ENCODE results near the gene FAAP100.

Gene FAAP100

DNA sequence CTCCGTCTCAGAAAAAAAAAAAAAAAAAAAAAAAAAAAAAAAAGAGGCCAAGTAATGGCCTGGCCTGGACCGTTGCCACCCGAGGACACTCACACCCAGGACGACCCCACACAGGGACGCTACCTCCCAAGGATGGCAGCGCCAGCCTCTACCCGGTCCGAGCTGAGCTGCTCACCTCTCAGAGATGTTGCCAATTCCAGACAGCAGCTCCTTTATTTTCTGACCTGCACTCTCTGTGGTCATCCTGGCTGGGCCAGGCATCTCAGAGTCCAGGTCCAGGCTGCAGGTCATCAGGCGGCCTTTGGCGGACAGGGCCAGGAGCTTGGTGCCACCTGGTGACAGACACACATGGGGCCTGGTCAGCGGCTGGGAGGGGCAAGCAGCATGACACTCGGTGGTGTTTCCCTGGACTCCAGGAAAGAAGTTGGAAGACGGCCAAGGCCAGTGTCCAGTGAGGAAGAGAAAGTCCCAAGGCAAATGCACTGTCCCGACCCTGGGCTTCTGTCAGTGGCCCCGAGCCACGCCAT is 3.1 kb downstream of the FAAP100 start:
- no peaks in the 10 kb centered on the region for H3K9me3 ChIP-seq (ENCODE audit: control insufficient read depth, low read length)
- no peaks in the 10 kb centered on the region for H3K36me3 ChIP-seq (ENCODE audit: control insufficient read depth, insufficient read depth, low read length)
- peaks cover 19% of the 10 kb centered on the region for H3K4me1 ChIP-seq (ENCODE audit: control insufficient read depth, insufficient read depth, low read length)
- H3K4me3 ChIP-seq (ENCODE audit: low read length), result no peak overlapping the region
- H3K27me3 ChIP-seq (ENCODE audit: control insufficient read depth, insufficient read depth, low read length), result no peaks in the 10 kb centered on the region
- no peak overlapping the region for H3K9ac ChIP-seq (ENCODE audit: low read length)

DNA sequence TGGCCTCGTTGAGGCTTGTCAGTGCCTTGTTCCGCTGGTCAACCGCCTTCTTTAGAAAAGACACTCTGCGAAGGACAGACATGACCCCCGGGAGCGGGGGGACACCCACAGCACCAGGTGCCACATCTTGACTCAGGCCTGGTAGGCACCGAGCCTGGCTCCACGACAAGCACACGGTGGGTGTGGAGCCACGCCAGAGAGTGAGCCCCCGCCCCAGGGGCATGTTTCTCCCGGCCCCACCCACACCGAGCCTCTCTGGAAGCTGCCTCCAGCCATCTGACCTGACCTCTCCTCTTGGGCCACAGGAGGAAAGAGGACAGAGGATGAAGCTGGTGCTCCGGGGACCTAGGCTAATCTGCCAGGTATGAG is 4.6 kb downstream of the FAAP100 start:
- Histone ChIP-seq H3K4me3 (ENCODE audit: low read length) (no peak overlapping the region), H3K9ac (ENCODE audit: low read length) (no peak overlapping the region), H3K4me1 (ENCODE audit: control insufficient read depth, insufficient read depth, low read length) (peaks cover 9% of the 10 kb centered on the region), H3K36me3 (ENCODE audit: control insufficient read depth, insufficient read depth, low read length) (no peaks in the 10 kb centered on the region), H3K27me3 (ENCODE audit: control insufficient read depth, insufficient read depth, low read length) (no peaks in the 10 kb centered on the region), H3K9me3 (ENCODE audit: control insufficient read depth, low read length) (no peaks in the 10 kb centered on the region)

DNA sequence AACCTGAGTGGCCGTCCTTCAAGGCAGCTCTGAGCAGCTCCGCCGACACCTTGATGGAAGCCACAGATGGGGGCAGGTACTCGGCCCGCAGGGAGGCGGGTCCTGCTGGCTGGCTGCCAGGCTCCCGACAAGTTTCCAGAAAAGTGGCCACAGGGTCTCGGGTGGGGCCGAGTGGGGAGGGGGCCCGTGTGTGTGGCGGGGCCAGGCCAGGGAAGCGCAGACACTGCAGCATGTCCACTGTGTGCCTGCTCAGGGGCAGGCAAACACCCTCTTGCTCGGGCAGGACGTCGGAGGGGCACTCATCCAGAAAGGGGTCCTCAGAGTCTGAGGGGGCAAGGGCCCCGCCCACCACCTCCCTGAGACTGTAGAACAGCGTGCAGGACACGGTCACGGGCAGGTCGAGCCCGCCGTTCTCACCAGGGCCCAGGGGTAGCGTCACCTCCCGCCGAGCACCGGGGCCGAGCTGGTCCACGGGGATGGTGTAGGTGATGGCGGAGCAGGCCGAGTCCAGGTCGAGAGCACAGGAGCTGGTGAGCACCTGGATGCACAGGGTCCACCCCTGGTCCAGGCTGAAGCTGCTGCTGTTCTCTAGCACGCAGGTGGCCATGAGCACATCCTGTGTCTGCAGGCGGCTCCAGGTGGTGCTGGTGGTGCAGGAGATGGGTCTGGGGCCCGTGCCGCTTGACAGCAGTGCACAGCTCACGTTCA is 5.1 kb downstream of the FAAP100 start:
- H3K9ac ChIP-seq (ENCODE audit: low read length), result no peak overlapping the region
- H3K36me3 ChIP-seq (ENCODE audit: control insufficient read depth, insufficient read depth, low read length), result no peaks in the 10 kb centered on the region
- no peaks in the 10 kb centered on the region for H3K27me3 ChIP-seq (ENCODE audit: control insufficient read depth, insufficient read depth, low read length)
- no peaks in the 10 kb centered on the region for H3K9me3 ChIP-seq (ENCODE audit: control insufficient read depth, low read length)
- no peak overlapping the region for H3K4me3 ChIP-seq (ENCODE audit: low read length)
- H3K4me1 ChIP-seq (ENCODE audit: control insufficient read depth, insufficient read depth, low read length), result peaks cover 9% of the 10 kb centered on the region

DNA sequence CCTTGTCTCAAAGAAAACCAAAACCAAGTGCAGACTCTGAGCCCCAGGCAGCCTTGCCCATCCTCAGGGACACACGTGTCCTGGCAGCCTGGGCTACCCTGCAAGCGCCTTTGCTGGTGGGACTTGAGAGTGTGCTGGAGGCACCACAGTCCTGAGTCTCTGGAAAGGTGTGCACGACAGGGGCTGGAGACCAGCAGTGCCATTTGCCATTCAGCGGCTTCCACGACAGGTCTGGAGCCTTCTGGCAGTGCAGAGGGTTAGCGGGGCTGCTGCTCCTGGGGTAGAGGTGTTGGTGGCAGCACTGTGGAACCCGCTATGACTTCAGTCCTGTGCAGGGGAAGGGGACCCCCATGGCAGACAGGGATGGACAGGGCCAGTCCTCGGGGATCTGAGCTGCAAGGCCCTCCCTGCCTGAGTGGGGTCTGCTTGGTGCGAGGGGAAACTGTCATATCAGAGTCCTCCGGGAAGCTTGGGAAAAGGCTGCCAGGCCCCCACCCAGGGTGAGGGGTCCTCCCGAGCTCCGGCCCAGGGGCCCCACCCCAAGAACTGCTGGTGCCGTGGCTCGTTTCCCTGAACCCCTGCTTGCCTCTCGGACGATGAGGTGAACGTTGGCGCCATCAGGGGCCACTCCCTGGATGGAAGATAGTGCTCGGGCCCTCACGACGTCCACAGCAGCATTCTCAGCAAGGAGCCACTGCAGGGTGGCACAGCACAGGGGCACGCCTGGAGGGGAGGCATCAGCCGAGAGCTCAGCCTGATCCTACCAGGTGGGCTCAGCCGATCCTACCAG is 6.8 kb downstream of the FAAP100 start:
- H3K36me3 ChIP-seq (ENCODE audit: control insufficient read depth, insufficient read depth, low read length), result no peaks in the 10 kb centered on the region
- H3K27me3 ChIP-seq (ENCODE audit: control insufficient read depth, insufficient read depth, low read length), result no peaks in the 10 kb centered on the region
- H3K4me1 ChIP-seq (ENCODE audit: control insufficient read depth, insufficient read depth, low read length), result no peaks in the 10 kb centered on the region
- no peaks in the 10 kb centered on the region for H3K9me3 ChIP-seq (ENCODE audit: control insufficient read depth, low read length)
- H3K4me3 ChIP-seq (ENCODE audit: low read length), result no peak overlapping the region
- H3K9ac ChIP-seq (ENCODE audit: low read length), result no peak overlapping the region

DNA sequence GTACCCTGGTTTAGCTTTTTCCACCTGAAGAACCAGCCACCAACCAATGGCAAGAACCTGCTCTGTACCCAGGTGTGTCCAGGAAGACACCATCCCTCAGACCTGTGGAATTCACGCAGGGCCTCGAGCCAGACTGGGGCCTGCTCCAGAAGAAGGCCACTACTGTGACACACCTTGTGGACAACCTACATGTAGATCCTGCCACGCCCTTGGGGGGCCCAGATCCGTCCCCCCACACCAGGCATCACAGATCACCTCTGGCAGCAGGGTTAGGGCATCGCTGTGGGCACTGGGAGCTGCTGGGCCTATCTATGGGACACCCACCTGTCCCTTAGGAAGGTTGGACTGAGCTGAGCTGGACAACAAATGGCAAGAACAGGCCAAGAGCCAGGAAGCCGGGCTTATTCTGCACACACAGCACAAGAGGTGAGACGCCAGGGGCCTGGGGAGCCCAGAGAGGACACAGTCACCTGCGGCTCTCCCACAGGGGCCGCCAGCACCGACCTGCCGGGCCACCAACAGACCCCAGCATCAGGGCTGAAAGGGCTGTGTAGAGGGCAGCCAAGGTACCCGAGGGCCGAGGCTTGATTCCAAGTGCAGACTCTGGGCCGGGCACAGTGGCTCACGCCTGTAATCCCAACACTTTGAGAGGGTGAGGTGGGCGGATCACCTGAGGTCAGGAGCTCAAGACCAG is 7.7 kb downstream of the FAAP100 start:
- Histone ChIP-seq H3K4me1 (ENCODE audit: control insufficient read depth, insufficient read depth, low read length) (no peaks in the 10 kb centered on the region), H3K4me3 (ENCODE audit: low read length) (no peak overlapping the region), H3K36me3 (ENCODE audit: control insufficient read depth, insufficient read depth, low read length) (no peaks in the 10 kb centered on the region), H3K9ac (ENCODE audit: low read length) (no peak overlapping the region), H3K9me3 (ENCODE audit: control insufficient read depth, low read length) (no peaks in the 10 kb centered on the region), H3K27me3 (ENCODE audit: control insufficient read depth, insufficient read depth, low read length) (no peaks in the 10 kb centered on the region)

DNA sequence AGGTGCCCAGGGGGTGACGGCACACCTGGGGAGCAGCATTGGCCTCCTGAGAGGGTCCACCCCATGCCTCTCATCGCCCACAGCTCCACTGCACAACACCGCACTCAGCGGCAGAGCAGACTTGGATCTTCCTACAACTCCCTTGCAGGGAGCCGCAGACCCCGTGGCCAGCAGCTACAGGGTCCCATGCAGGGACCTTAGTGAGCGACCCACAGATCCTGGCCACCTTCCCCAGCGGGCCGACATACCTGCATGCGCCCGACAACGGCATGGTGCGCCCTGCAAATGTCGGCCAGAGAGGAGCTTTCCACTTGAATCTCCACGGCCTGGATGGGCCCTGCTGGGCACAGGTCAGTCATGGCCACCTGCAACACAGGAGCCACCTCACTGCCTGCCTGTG is 8.4 kb downstream of the FAAP100 start:
- H3K4me3 ChIP-seq (ENCODE audit: low read length), result no peak overlapping the region

DNA sequence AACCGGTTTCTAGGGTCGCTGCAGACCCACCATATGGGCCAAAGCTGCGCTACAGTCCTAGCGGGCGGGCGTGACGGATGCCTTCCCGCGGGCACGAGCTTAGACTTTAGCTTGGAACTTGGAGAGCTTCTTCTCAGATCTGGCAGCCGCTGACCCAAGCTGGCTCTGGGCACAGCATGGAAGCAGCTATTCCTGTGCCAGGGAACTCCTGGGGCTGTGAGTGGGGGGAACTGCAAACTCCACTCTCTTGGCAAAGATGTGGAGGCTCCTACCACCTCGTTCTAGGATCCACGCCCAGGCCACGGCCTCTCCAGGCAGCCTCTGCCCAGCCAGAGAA is 8.8 kb downstream of the FAAP100 start:
- no peaks in the 10 kb centered on the region for H3K4me1 ChIP-seq (ENCODE audit: control insufficient read depth, insufficient read depth, low read length)
- no peaks in the 10 kb centered on the region for H3K36me3 ChIP-seq (ENCODE audit: control insufficient read depth, insufficient read depth, low read length)
- no peaks in the 10 kb centered on the region for H3K9me3 ChIP-seq (ENCODE audit: control insufficient read depth, low read length)
- no peaks in the 10 kb centered on the region for H3K27me3 ChIP-seq (ENCODE audit: control insufficient read depth, insufficient read depth, low read length)
- no peak overlapping the region for H3K4me3 ChIP-seq (ENCODE audit: low read length)
- no peak overlapping the region for H3K9ac ChIP-seq (ENCODE audit: low read length)

More for the DNA sequence above, 8.4 kb downstream of the FAAP100 start:
- no peaks in the 10 kb centered on the region for H3K27me3 ChIP-seq (ENCODE audit: control insufficient read depth, insufficient read depth, low read length)
- no peaks in the 10 kb centered on the region for H3K36me3 ChIP-seq (ENCODE audit: control insufficient read depth, insufficient read depth, low read length)
- no peaks in the 10 kb centered on the region for H3K4me1 ChIP-seq (ENCODE audit: control insufficient read depth, insufficient read depth, low read length)
- H3K9ac ChIP-seq (ENCODE audit: low read length), result no peak overlapping the region
- H3K9me3 ChIP-seq (ENCODE audit: control insufficient read depth, low read length), result no peaks in the 10 kb centered on the region

DNA sequence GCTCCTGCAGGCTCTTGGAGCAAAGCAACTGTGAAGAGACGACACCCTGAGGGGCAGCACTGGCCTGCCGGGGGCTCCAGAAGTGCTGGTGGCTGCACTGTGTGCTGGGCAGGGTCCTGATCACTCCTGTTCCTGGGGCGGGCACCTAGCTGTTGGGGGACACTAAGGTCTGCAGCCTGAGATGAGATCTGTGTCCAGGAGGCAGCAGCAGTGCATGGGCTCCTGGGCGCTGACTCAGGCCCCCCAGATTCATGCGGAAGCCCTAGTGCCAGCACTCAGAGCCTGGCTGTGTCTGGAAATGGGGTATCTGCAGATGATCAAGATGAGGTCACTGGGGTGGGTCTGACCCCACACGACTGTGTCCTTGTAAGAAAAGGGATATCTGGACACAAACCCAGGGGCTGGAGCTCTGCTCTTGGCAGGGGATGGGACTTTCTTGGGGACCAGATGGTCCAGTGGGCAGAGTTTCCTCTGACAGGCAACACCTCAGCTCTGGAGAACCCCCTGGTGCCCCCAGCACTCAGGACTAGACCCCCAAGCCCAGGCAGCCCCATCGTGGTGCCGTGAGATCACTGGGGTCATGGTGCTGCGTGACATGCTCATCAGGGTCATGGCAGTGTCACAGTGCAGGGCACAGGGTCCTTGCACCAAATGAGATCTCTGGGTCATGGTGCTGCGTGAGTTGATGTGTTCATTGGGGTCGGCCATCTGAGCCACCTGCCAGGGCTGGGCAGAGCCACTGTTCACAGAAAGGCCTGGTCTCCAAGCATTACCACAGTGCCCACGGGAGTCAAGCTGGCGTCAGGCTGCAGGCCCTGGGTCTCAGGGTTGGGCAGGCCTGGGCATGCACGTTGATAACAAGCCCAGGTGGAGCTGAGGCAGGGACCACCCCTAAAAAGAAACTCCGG is 9.5 kb downstream of the FAAP100 start:
- peaks cover 4% of the 10 kb centered on the region for H3K4me1 ChIP-seq (ENCODE audit: control insufficient read depth, insufficient read depth, low read length)
- no peak overlapping the region for H3K4me3 ChIP-seq (ENCODE audit: low read length)
- peaks cover 3% of the 10 kb centered on the region for H3K27me3 ChIP-seq (ENCODE audit: control insufficient read depth, insufficient read depth, low read length)
- no peaks in the 10 kb centered on the region for H3K36me3 ChIP-seq (ENCODE audit: control insufficient read depth, insufficient read depth, low read length)
- no peak overlapping the region for H3K9ac ChIP-seq (ENCODE audit: low read length)
- H3K9me3 ChIP-seq (ENCODE audit: control insufficient read depth, low read length), result no peaks in the 10 kb centered on the region

DNA sequence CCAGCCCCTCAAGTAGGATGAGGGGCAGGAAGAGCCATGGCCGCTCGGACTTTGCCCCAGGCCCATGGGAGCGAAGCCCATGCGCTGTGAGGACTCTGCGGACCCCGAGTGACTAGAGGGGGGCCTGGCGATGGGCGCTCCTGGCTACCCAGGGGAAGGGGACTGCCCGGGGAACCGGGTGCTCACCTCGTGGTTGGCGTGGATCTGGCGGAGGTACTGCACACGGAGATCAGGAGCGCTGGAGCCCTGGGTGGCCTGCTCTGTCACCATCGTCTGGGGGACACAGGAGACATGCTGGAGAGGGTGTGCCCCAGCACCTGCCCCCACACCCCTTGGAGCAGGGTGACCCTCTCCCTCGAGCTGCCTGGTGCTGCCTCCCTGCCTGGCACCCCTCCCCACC is 11.0 kb downstream of the FAAP100 start:
- Histone ChIP-seq H3K9ac (ENCODE audit: low read length) (no peak overlapping the region), H3K36me3 (ENCODE audit: control insufficient read depth, insufficient read depth, low read length) (no peaks in the 10 kb centered on the region), H3K9me3 (ENCODE audit: control insufficient read depth, low read length) (no peaks in the 10 kb centered on the region), H3K4me1 (ENCODE audit: control insufficient read depth, insufficient read depth, low read length) (peaks cover 18% of the 10 kb centered on the region), H3K4me3 (ENCODE audit: low read length) (no peak overlapping the region), H3K27me3 (ENCODE audit: control insufficient read depth, insufficient read depth, low read length) (peaks cover 18% of the 10 kb centered on the region)

DNA sequence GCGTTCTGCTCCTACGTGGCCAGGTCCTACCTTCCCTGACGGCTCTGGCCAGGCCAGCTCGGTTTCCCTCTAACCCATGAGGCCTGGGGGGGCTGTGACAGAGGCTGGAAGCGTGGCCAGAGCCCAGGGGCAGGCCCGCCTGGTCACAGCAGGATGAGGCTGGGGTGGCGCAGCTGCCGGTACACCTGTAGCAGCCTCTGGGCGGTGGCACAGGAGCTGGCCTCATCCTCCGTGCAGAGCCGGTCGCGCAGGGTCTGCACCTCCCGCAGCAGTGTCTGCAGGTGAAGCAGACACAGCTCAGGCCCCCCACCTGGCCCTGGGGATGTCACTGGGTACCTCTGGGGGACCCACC is 11.5 kb downstream of the FAAP100 start:
- H3K36me3 ChIP-seq (ENCODE audit: control insufficient read depth, insufficient read depth, low read length), result no peaks in the 10 kb centered on the region

DNA sequence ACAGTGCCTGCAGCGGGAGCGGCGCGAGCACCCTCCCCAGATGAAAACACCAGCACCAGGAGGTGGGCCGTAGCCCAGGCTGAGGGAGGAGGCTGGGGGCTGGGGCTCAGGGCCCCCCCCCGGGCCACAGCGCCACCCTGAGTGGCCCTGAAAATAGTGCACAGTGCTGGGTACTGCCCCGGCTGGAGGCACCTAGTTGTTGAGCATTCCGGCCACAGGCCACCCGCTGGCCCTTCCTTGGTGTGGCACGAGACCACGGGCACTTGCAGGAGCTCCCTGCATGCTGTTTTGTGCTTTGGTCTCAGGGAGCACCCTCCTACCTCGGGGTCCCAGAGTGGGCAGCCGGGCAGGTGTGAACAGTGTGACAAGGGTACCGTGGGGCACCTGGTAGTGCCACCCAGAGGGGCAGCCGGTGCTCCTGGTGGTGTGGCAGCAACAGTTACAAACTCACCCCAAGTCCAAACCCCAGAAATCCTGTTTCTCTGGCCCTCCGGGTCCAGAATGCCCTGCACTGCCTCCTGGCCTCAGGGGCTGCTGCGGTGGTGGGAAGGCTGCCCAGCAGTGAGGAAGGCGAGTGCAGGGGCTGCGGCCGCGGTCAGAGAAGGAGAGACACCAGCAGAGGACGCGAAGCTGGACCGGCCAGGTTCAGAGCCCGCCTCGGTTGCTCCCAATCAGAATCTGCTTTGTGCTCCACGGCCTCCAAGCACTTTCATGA is 12.0 kb downstream of the FAAP100 start:
- H3K9ac ChIP-seq (ENCODE audit: low read length), result no peak overlapping the region
- peaks cover 21% of the 10 kb centered on the region for H3K4me1 ChIP-seq (ENCODE audit: control insufficient read depth, insufficient read depth, low read length)
- peaks cover 24% of the 10 kb centered on the region for H3K27me3 ChIP-seq (ENCODE audit: control insufficient read depth, insufficient read depth, low read length)
- H3K9me3 ChIP-seq (ENCODE audit: control insufficient read depth, low read length), result no peaks in the 10 kb centered on the region
- no peaks in the 10 kb centered on the region for H3K36me3 ChIP-seq (ENCODE audit: control insufficient read depth, insufficient read depth, low read length)
- no peak overlapping the region for H3K4me3 ChIP-seq (ENCODE audit: low read length)

More for the DNA sequence above, 11.5 kb downstream of the FAAP100 start:
- Histone ChIP-seq H3K9me3 (ENCODE audit: control insufficient read depth, low read length) (no peaks in the 10 kb centered on the region), H3K9ac (ENCODE audit: low read length) (no peak overlapping the region), H3K27me3 (ENCODE audit: control insufficient read depth, insufficient read depth, low read length) (peaks cover 23% of the 10 kb centered on the region), H3K4me3 (ENCODE audit: low read length) (no peak overlapping the region), H3K4me1 (ENCODE audit: control insufficient read depth, insufficient read depth, low read length) (peaks cover 21% of the 10 kb centered on the region)

All from mucosa of stomach (tissue), 1 donor.